ENCODE data around the gene LRRK1.

GRCh38 chr15:100944986-100945385 is 25.8 kb downstream of the LRRK1 start:
- TF ChIP-seq CTCF (optimal IDR thresholded peaks at IDR 0.05 in 1 of 3, IDR thresholded peaks at IDR 0.05 in 1 of 3, conservative IDR thresholded peaks at IDR 0.05 in 1 of 3; ENCODE audit: extremely low read depth in 1 of 3, insufficient read depth in 2 of 3, low read length in 3 of 3), result no peak
- TF ChIP-seq EZH2 (IDR thresholded peaks at IDR 0.05; ENCODE audit: low read length), result no peak
